Neural cell (in vitro differentiated cells): ENCODE results near the gene GPC3. TPM values are rescaled to one million over a fixed set of nuclear protein-coding genes. Genes with fewer than 3 reads are reported as not detected.

Experiments used
- H2AFZ ChIP-seq: fragments of 200-600, 300-800 bp; sonication (generic), shearing (Covaris generic); 2 replicates; pipeline ENCODE4 v1.6.0; 2014; ENCODE audit warnings: low read depth, mild to moderate bottlenecking, antibody characterized with exemption, low read length, moderate library complexity
- H3F3A ChIP-seq: fragments of 200-600 bp; shearing (Covaris generic); 2 replicates; pipeline ENCODE4 v1.6.1; 2016; ENCODE audit warnings: mild to moderate bottlenecking, moderate library complexity, mixed read lengths, antibody characterized with exemption, low read length; ENCODE audit not compliant: insufficient read depth, poor library complexity, severe bottlenecking
- H3K27ac ChIP-seq: fragments of 200-600, 300-800 bp; sonication (generic), shearing (Covaris generic); 2 replicates; pipeline ENCODE4 v1.5.1; 2014; ENCODE audit warnings: mild to moderate bottlenecking, low read length, moderate library complexity
- H3K27me3 ChIP-seq: fragments of 300-800, 200-600 bp; sonication (generic), shearing (Covaris generic); 2 replicates; pipeline ENCODE4 v1.6.0; 2014; ENCODE audit warnings: mild to moderate bottlenecking, low read depth, low read length, moderate library complexity; ENCODE audit not compliant: insufficient read depth
- H3K36me3 ChIP-seq: fragments of 300-800, 200-600 bp; sonication (generic), shearing (Covaris generic); 2 replicates; pipeline ENCODE4 v1.5.1; 2014; ENCODE audit warnings: mild to moderate bottlenecking, antibody characterized with exemption, low read length, moderate library complexity; ENCODE audit not compliant: insufficient read depth
- H3K4me2 ChIP-seq: fragments of 300-800, 200-600 bp; sonication (generic), shearing (Covaris generic); 2 replicates; pipeline ENCODE4 v1.6.0; 2014; ENCODE audit warnings: mild to moderate bottlenecking, low read length
- H3K4me3 ChIP-seq: fragments of 300-800, 200-600 bp; sonication (generic), shearing (Covaris generic); 2 replicates; pipeline ENCODE4 v1.5.1; 2014; ENCODE audit warnings: mild to moderate bottlenecking, low read length, moderate library complexity
- H3K79me2 ChIP-seq: fragments of 200-600 bp; shearing (Covaris generic); replicated peaks from 2 replicates; pipeline ENCODE4 v1.6.0; 2014; ENCODE audit warnings: mild to moderate bottlenecking, low read length, moderate library complexity; ENCODE audit not compliant: insufficient read depth
- H3K9ac ChIP-seq: fragments of 300-800, 200-600 bp; sonication (generic), shearing (Covaris generic); 2 replicates; pipeline ENCODE4 v1.6.1; 2016; ENCODE audit warnings: mild to moderate bottlenecking, low read length, mixed read lengths
- H3K9me2 ChIP-seq: fragments of 200-600 bp; shearing (Covaris generic); 2 replicates; pipeline ENCODE4 v1.6.1; 2016; ENCODE audit warnings: mild to moderate bottlenecking, low read length, mixed read lengths; ENCODE audit not compliant: insufficient read depth
- H3K9me3 ChIP-seq: fragments of 200-600, 300-800 bp; sonication (generic), shearing (Covaris generic); 2 replicates; pipeline ENCODE4 v1.6.1; 2016; ENCODE audit warnings: mild to moderate bottlenecking, mixed run types, low read length, moderate library complexity, mixed read lengths
- H4K20me1 ChIP-seq: fragments of 200-600 bp; shearing (Covaris generic); 2 replicates; pipeline ENCODE4 v1.6.1; 2016; ENCODE audit warnings: mild to moderate bottlenecking, mixed run types; ENCODE audit not compliant: insufficient read depth
- CTCF ChIP-seq: fragments of 450-650 bp; IDR thresholded peaks from 2 replicates; pipeline ENCODE4 v1.5.1; 2014; ENCODE audit warnings: antibody characterized with exemption, mild to moderate bottlenecking, moderate library complexity; ENCODE audit not compliant: poor library complexity, severe bottlenecking
- EP300 ChIP-seq: fragments of 450-650 bp; conservative IDR thresholded peaks from 2 replicates; pipeline ENCODE4 v1.6.1; 2014; ENCODE audit warnings: antibody characterized with exemption, mild to moderate bottlenecking, moderate library complexity; ENCODE audit not compliant: poor library complexity, severe bottlenecking
- EZH2 ChIP-seq: fragments of 200-600, 300-800 bp; shearing (Covaris generic), sonication (generic); IDR thresholded peaks from 2 replicates; pipeline ENCODE4 v1.6.1; 2014; ENCODE audit warnings: antibody characterized with exemption, low read length, borderline replicate concordance, mild to moderate bottlenecking; ENCODE audit not compliant: insufficient read depth, poor library complexity, severe bottlenecking
- MXI1 ChIP-seq: fragments of 450-650 bp; conservative IDR thresholded peaks from 2 replicates; pipeline ENCODE4 v1.6.1; 2014; ENCODE audit warnings: antibody characterized with exemption, mild to moderate bottlenecking; ENCODE audit not compliant: poor library complexity, severe bottlenecking
- POLR2AphosphoS5 ChIP-seq: IDR thresholded peaks from 2 replicates; pipeline ENCODE4 v1.6.1; 2012
- RAD21 ChIP-seq: fragments of 450-650 bp; conservative IDR thresholded peaks from 2 replicates; pipeline ENCODE4 v1.6.1; 2014; ENCODE audit warnings: antibody characterized with exemption, mild to moderate bottlenecking, moderate library complexity
- REST ChIP-seq: IDR thresholded peaks from 2 replicates; pipeline ENCODE4 v1.6.1; 2012; ENCODE audit warnings: borderline replicate concordance
- SMC3 ChIP-seq: fragments of 450-650 bp; conservative IDR thresholded peaks from 2 replicates; pipeline ENCODE4 v1.6.1; 2014; ENCODE audit warnings: antibody characterized with exemption, mild to moderate bottlenecking, moderate library complexity; ENCODE audit not compliant: poor library complexity
- TAF1 ChIP-seq: IDR thresholded peaks from 2 replicates; pipeline ENCODE4 v1.6.1; 2012; ENCODE audit warnings: low read depth
- polyA plus RNA-seq: library from polyadenylated mRNA; depleted of rRNA; stranded (reverse); fragments of >200 nt; gene quantifications from 2 replicates; pipeline ENCODE4 v1.2.3, GENCODE V29; 2014

Gene GPC3
- polyA plus RNA-seq, 1 donor from 2014 or later, result 2.1 TPM

GRCh38 chrX:133587818-133588217 lies 397.6 kb downstream of the GPC3 start:
- H3K79me2 ChIP-seq, result no peaks in the 10 kb centered on the region
- no peaks in the 10 kb centered on the region for H3K36me3 ChIP-seq
- H3K9me3 ChIP-seq, result no peaks in the 10 kb centered on the region
- H3K4me2 ChIP-seq, result no peak overlapping the region
- H3K4me3 ChIP-seq, result no peak overlapping the region
- TF ChIP-seq CTCF (no peak), RAD21 (no peak), EP300 (no peak)
- no peak overlapping the region for H2AFZ ChIP-seq
- H3F3A ChIP-seq, result no peaks in the 10 kb centered on the region
- H3K27me3 ChIP-seq, result no peaks in the 10 kb centered on the region
- H4K20me1 ChIP-seq, result no peaks in the 10 kb centered on the region
- no peak overlapping the region for H3K9ac ChIP-seq
- no peak overlapping the region for H3K27ac ChIP-seq
- no peaks in the 10 kb centered on the region for H3K9me2 ChIP-seq

- no peaks in the 10 kb centered on the region for H3K27me3 ChIP-seq
- no peak for TF ChIP-seq EZH2
- TF ChIP-seq SMC3, result no peak
- TF ChIP-seq REST, result no peak
- no peak for TF ChIP-seq MXI1
- TF ChIP-seq RAD21, result no peak
- no peak for TF ChIP-seq POLR2AphosphoS5
- no peak for TF ChIP-seq EP300
- no peak for TF ChIP-seq CTCF
- TF ChIP-seq TAF1, result no peak
These were observed 398.3 kb downstream of the GPC3 start for GRCh38 chrX:133587071-133587470.

More at GRCh38 chrX:133587071-133587470, 398.3 kb downstream of the GPC3 start:
- Histone ChIP-seq H3K9me3 (no peaks in the 10 kb centered on the region), H3K27ac (no peak overlapping the region), H3K9ac (no peak overlapping the region), H3K4me2 (no peak overlapping the region), H3F3A (no peaks in the 10 kb centered on the region), H3K9me2 (no peaks in the 10 kb centered on the region), H3K4me3 (no peak overlapping the region), H4K20me1 (no peaks in the 10 kb centered on the region), H3K79me2 (no peaks in the 10 kb centered on the region), H3K36me3 (no peaks in the 10 kb centered on the region), H2AFZ (no peak overlapping the region)
